MM.1S (cell line): ENCODE data around the gene FBXO46.
"Not testable (repeated sequence)": the region's sequence is repeated elsewhere in the genome, so short reads cannot be mapped to it uniquely, and the experiment has no call there.

ENCODE experiments used
- EZH2 ChIP-seq: fragments of 300-600 bp; sonication (generic); optimal IDR thresholded peaks from 2 replicates; pipeline ENCODE3; 2017; ENCODE audit warnings: low read depth, mild to moderate bottlenecking, antibody characterized with exemption, low read length, mixed read lengths
- TF ChIP-seq, protein P1 (sequence below): fragments of 300-600 bp; sonication (generic); IDR thresholded peaks from 2 replicates; pipeline ENCODE4 v1.5.1; 2016; ENCODE audit warnings: antibody characterized with exemption, low read length, mixed read lengths

DNA sequence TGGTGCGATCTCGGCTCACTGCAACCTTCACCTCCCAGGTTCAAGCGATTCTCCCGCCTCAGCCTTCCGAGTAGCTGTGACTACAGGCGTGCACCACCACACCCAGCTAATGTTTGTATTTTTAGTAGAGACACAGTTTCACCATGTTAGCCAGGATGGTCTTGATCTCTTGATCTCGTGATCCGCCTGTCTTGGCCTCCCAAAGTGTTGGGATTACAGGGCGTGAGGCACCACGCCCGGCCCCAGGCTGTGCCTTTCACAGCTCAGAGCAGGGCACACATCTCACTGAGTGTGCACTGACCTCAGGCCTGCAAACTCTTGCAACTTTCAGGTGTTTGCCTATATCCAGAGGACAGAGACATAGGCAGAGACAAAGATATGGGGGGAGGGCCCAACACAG, 45.7 kb downstream of the FBXO46 start:
- not testable (repeated sequence) for TF ChIP-seq EZH2
- TF ChIP-seq, protein P1, sequence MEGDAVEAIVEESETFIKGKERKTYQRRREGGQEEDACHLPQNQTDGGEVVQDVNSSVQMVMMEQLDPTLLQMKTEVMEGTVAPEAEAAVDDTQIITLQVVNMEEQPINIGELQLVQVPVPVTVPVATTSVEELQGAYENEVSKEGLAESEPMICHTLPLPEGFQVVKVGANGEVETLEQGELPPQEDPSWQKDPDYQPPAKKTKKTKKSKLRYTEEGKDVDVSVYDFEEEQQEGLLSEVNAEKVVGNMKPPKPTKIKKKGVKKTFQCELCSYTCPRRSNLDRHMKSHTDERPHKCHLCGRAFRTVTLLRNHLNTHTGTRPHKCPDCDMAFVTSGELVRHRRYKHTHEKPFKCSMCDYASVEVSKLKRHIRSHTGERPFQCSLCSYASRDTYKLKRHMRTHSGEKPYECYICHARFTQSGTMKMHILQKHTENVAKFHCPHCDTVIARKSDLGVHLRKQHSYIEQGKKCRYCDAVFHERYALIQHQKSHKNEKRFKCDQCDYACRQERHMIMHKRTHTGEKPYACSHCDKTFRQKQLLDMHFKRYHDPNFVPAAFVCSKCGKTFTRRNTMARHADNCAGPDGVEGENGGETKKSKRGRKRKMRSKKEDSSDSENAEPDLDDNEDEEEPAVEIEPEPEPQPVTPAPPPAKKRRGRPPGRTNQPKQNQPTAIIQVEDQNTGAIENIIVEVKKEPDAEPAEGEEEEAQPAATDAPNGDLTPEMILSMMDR = not testable (repeated sequence)
